ENCODE data around the gene DBET. TPM values are rescaled to one million over a fixed set of nuclear protein-coding genes. Genes with fewer than 3 reads are reported as not detected.
"Not testable (repeated sequence)": the region's sequence is repeated elsewhere in the genome, so short reads cannot be mapped to it uniquely, and the experiment has no call there.

The DBET gene
- not detected in 2 replicates for total RNA-seq (2014; rRNA removed; shearing (Covaris generic); ENCODE audit: low replicate concordance)

DNA sequence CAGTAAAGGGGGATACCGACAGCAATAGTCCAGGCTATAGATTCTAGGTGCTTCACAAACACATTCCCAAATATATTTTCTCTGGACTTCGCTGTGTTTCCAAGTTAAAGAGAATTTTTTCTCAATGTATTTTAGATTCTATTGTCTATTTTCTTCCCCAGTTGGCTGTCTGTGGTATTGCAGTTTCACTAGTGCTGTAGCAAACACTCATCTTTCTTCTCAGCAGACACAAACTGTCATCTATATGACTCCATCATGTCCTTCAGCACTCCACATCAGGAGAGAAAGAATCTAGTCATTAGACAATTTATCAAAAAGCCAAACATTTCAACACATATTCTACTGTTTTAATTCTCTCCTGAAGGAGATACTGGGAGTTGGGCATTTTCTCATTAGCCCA is at the start of gene DBET:
Gene DBET, plus strand, starts transcription at position 161 of the 400 bp plus-strand sequence.
- H3K9me3 ChIP-seq, H3K27me3 ChIP-seq, H3K36me3 ChIP-seq, DNase-seq, H3K4me3 ChIP-seq: not testable (repeated sequence)

DNA sequence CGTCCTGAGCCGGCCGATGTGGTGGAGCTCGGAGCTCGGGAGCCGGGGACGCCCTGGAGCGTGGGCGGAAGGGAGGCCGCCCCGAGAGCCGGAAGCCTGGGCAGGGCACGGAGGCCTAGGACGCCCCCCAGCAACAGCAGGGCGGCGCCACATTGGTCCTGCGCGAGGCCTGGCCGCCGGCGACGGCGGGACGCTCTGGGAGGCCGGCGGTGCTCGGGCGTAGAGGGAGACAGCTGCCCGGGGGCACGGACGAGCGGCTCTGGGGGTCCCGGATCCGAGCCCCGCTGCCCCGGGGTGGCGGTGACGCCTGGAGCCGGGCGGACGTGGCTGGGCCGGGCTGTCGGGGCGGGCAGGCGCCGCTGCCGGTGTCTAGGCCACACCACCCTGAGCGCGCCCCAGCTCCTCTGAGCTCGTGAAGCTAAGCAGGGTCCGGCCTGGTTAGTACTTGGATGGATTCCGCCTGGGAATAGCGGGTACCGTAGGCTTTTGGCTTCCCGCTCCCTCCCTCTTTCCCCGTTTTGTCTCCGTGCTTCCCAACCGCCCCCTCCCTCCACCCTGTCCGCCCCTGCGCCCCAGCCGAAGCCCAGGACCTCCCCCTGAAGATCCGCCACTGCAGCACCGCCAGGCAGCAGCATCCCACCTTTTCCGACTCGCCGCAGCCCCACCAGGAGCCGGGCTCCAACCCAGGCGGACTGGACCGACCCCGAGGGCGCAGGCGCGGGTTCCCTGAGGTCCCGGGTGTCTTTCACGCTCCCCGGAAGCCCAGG is 49.3 kb upstream of the DBET start:
- Histone ChIP-seq H3K36me3 (no peaks in the 10 kb centered on the region), H3K4me3 (no peak overlapping the region), H3K27me3 (no peaks in the 10 kb centered on the region), H3K9me3 (no peaks in the 10 kb centered on the region)
- no peak for DNase-seq

DNA sequence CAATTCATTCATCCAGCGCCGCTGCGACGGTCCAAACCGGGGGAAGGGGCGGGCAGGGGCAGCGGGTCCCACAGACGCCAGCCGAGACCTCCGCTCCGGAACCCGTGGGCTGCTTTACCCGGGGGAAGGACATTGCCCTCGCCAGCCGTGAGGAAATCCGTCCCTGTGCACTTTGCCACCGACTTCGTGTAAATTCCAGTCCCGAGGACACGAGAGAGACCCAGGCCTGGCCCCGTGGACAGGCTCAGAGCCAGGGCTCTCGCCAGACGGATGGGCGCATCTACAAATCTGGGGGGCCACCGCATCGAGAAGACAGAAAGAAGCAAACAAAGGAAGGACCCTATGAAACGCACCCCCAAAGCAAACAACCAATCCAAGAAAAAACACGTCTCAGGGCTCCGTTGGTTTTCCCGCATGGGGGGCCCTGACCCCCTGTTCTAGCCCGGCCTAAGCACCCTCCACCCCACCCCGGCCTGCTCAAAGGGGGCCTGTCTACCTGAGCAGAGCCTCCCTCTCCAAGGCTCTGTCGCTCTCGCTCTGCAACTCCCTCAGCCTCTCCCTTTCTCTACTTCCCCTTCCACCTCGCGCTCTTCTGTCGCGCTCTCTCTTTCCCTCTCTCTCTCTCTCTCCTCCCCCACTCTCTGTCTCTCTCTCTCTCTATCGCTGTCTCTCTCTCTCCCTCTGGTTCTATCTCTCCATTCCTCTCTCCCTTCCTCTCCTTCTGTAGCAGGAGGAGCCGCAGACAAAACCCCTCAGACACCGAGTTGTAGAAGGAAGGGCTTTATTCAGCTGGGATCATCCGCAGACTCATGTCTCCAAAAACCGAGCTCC is 48.5 kb upstream of the DBET start:
- H3K4me3 ChIP-seq = no peak overlapping the region
- H3K36me3 ChIP-seq = no peaks in the 10 kb centered on the region
- H3K9me3 ChIP-seq = no peaks in the 10 kb centered on the region
- H3K27me3 ChIP-seq = no peaks in the 10 kb centered on the region
- DNase-seq = no peak

DNA sequence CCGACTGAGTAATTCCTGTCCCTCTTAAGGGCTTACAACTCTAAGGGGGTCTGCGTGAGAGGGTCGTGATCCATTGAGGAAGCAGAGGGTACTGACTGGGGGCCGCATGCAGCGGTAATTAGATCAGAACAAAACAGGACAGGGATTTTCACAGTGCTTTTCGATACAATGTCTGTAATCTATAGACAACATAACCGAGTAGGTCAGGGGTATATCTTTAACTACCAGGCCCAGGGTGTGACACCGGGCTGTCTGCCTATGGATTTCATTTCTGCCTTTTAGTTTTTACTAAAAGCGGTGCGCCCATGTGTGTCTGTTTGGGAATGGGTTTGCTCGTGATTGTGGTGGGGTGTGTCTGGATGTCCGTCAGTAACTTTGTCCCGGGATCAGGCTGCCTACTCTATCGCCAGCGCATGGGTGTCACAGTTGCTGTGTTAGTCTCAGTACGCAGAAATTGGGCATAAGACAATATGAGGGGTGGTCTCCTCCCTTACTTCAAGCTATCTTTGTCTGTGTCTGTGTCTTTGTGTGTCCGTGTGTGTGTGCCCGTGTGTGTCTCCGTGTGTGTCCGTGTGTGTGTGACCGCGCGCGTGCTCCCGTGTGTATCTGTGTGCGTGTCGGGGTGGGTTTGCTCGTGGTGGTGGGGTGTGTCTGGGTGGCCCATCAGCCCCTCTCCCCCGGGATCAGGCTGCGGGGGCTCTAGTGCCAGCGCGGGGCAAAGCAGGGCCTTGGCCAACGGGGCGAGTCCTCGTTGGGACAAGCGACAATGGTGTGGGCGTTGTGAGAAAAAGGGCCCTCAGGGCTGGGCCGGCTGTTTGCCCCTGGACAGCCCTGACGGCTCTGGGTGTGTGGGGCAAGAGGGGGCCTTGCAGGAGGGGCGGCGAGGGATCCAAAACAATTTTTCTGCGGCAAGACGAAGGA is 47.7 kb upstream of the DBET start:
- DNase-seq = no peak
- no peak overlapping the region for H3K4me3 ChIP-seq
- H3K36me3 ChIP-seq = no peaks in the 10 kb centered on the region
- H3K27me3 ChIP-seq = no peaks in the 10 kb centered on the region
- H3K9me3 ChIP-seq = no peaks in the 10 kb centered on the region

- Histone ChIP-seq H3K4me3 (no peak overlapping the region), H3K36me3 (no peaks in the 10 kb centered on the region), H3K9me3 (no peaks in the 10 kb centered on the region), H3K27me3 (no peaks in the 10 kb centered on the region)
- DNase-seq = no peak
These were observed 46.7 kb upstream of the DBET start for GRCh38 chr4:190017357-190018200.

GRCh38 chr4:190018201-190018920 is 45.9 kb upstream of the DBET start:
- no peak overlapping the region for H3K4me3 ChIP-seq
- H3K9me3 ChIP-seq = no peaks in the 10 kb centered on the region
- DNase-seq = no peak
- H3K27me3 ChIP-seq = no peaks in the 10 kb centered on the region
- H3K36me3 ChIP-seq = no peaks in the 10 kb centered on the region

- no peaks in the 10 kb centered on the region for H3K27me3 ChIP-seq
- DNase-seq = no peak
- H3K9me3 ChIP-seq = no peaks in the 10 kb centered on the region
- H3K4me3 ChIP-seq = no peak overlapping the region
- no peaks in the 10 kb centered on the region for H3K36me3 ChIP-seq
These were observed 45.1 kb upstream of the DBET start for GRCh38 chr4:190019023-190019858.

GRCh38 chr4:190019859-190020463 is 44.3 kb upstream of the DBET start:
- H3K9me3 ChIP-seq, H3K27me3 ChIP-seq, H3K4me3 ChIP-seq, H3K36me3 ChIP-seq, DNase-seq: not testable (repeated sequence)

- Histone ChIP-seq H3K36me3 (no peaks in the 10 kb centered on the region), H3K27me3 (no peaks in the 10 kb centered on the region), H3K9me3 (no peaks in the 10 kb centered on the region), H3K4me3 (peak overlapping the region; percentile 38)
- peak; percentile 62 for DNase-seq
These were observed 43.2 kb upstream of the DBET start for GRCh38 chr4:190020790-190021717.

- not testable (repeated sequence) for DNase-seq, H3K27me3 ChIP-seq, H3K36me3 ChIP-seq, H3K9me3 ChIP-seq, H3K4me3 ChIP-seq
These were observed 42.3 kb upstream of the DBET start for GRCh38 chr4:190021973-190022372.

DNA sequence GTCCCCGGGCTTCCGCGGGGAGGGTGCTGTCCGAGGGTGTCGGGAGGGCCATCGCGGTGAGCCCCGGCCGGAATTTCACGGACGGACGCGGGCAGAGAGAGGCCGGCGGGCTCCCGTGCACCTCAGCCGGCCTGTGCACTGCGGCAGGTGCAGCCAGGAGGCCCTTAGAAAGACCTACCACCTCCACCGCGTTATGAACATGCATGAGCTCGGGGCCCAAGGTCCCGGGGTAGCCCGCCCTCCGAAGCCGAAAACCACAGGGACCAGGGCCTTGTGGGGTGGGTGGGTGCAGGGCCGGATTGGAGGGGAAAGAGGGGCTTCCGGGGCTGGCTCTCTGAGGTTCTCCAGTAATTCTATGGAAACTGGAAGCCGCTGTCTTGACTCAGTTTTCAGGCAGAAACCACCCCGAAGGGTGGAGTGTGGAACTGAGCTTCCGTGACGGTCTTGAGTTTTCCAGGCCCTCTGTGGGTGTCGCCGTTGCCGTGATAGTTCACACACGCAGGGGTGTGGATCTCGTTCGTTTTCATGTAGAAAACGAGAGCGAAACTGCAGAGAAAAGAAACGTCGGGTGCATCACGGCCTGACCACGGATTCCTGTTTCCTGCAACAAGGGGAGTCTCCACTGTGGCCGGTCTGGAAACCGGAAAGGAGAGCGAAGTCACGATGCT is 41.6 kb upstream of the DBET start:
- not testable (repeated sequence) for H3K4me3 ChIP-seq, H3K9me3 ChIP-seq, H3K27me3 ChIP-seq, DNase-seq, H3K36me3 ChIP-seq

DNA sequence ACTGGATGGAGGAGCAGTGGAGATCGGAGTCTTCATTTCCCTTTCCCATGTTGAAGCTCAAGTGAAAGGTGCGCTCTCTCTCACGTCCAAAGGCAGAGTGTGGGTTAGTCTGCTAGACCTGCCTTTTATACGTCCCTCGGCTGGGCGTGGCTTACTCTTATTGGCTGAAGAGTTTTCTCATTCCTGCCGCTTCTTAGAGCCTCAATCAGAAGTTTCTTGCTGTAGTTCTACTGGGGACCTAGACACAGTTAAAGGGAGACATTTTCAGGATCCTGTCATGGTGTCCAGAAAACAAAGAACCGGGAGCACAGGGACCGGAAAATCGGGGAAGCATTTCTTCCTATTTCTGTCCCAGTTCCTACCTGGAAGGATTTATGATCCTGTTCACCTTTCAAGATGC is 37.1 kb upstream of the DBET start, which contains the start of gene FRG2:
Gene FRG2, minus strand, starts transcription at position 101 of the 400 bp plus-strand sequence. Its CDS starts 52 bp downstream, at position 49.
- not testable (repeated sequence) for H3K9me3 ChIP-seq, H3K36me3 ChIP-seq, H3K27me3 ChIP-seq, DNase-seq, H3K4me3 ChIP-seq

DNA sequence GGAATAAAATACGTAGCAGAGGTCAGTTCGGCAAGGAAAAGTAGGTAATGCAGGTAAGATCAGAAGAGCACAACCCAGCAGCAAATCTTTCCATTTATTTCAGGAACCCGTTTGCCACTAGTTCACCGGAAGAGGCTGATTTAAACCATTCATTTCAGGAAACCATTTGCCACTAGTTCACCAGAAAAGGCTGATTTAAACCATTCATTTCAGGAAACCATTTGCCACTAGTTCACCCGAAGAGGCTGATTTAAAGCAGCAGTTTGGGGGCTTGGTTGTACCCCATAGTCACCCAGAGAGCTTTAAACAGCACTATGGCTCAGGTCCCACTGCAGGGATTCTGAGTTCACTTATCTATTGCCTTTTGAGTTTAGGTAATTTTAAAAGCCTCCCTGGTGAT is 33.0 kb upstream of the DBET start:
- not testable (repeated sequence) for H3K4me3 ChIP-seq, H3K36me3 ChIP-seq, DNase-seq, H3K9me3 ChIP-seq, H3K27me3 ChIP-seq

Measured in MG63 (cell line).